Fibroblast of lung (primary cell): ENCODE results near the gene BABAM2. TPM values are rescaled to one million over a fixed set of nuclear protein-coding genes. Genes with fewer than 3 reads are reported as not detected.
"Not testable (repeated sequence)": the region's sequence is repeated elsewhere in the genome, so short reads cannot be mapped to it uniquely, and the experiment has no call there.

Source experiments
- DNase-seq, 2 donors: peaks; one replicate each; pipeline versions ENCODE4 v3.0.0 to v3.0.0-alpha.2; 2010; ENCODE audit warnings: low read depth in 2 of 2
- H2AFZ ChIP-seq: 2 replicates; pipeline ENCODE4 v1.5.1; 2012; ENCODE audit warnings: low read length, control low read depth, inconsistent platforms
- H3K27ac ChIP-seq: 2 replicates; pipeline ENCODE4 v1.5.1; 2011; ENCODE audit warnings: low read length, control low read depth; ENCODE audit not compliant: insufficient read depth
- H3K27me3 ChIP-seq: 2 replicates; pipeline ENCODE4 v1.5.1; 2011; ENCODE audit warnings: mild to moderate bottlenecking, low read length; ENCODE audit not compliant: control insufficient read depth, insufficient read depth
- H3K36me3 ChIP-seq: 2 replicates; pipeline ENCODE4 v1.5.1; 2011; ENCODE audit warnings: low read length; ENCODE audit not compliant: control insufficient read depth, insufficient read depth
- H3K4me1 ChIP-seq: 2 replicates; pipeline ENCODE4 v1.5.1; 2011; ENCODE audit warnings: low read length; ENCODE audit not compliant: control insufficient read depth, insufficient read depth; ENCODE audit errors: extremely low read depth
- H3K4me2 ChIP-seq: 2 replicates; pipeline ENCODE4 v1.5.1; 2011; ENCODE audit warnings: low read length, control low read depth; ENCODE audit not compliant: insufficient read depth; ENCODE audit errors: extremely low read depth
- H3K4me3 ChIP-seq, 4 experiments: fragments of 200-600 bp in 1 of 4; sonication (generic) in 1 of 4; replicated peaks in 1 of 4; 2 replicates each; pipeline ENCODE4 v1.5.1; 2011 to 2016; ENCODE audit warnings: low read length in 4 of 4, low read depth in 3 of 4, mild to moderate bottlenecking in 3 of 4, control low read depth in 2 of 4, inconsistent platforms in 1 of 4, mixed read lengths in 1 of 4; ENCODE audit not compliant: insufficient read depth in 1 of 4; ENCODE audit errors: control extremely low read depth in 1 of 4
- H3K79me2 ChIP-seq: 2 replicates; pipeline ENCODE4 v1.5.1; 2012; ENCODE audit warnings: mild to moderate bottlenecking, low read length, inconsistent platforms; ENCODE audit not compliant: control insufficient read depth, insufficient read depth
- H3K9ac ChIP-seq: 2 replicates; pipeline ENCODE4 v1.5.1; 2011; ENCODE audit warnings: mild to moderate bottlenecking, low read length, control low read depth; ENCODE audit not compliant: insufficient read depth
- H3K9me3 ChIP-seq: 2 replicates; pipeline ENCODE4 v1.5.1; 2012; ENCODE audit warnings: low read depth, low read length; ENCODE audit not compliant: control insufficient read depth, insufficient read depth
- H4K20me1 ChIP-seq: 2 replicates; pipeline ENCODE4 v1.5.1; 2011; ENCODE audit warnings: low read length; ENCODE audit not compliant: control insufficient read depth, insufficient read depth; ENCODE audit errors: extremely low read depth
- EZH2 ChIP-seq: IDR thresholded peaks from 2 replicates; pipeline ENCODE4 v1.5.1; 2012; ENCODE audit warnings: low read length, control low read depth, mild to moderate bottlenecking; ENCODE audit errors: missing control alignments
- polyA plus RNA-seq, 2 donors: library from polyadenylated mRNA; depleted of rRNA in 1 of 2; stranded (reverse) in 1 of 2; unstranded in 1 of 2; fragments of >200 nt; gene quantifications; 2 replicates each; pipeline ENCODE4 v1.2.1, GENCODE V29; 2011 to 2012; ENCODE audit warnings: missing spikeins in 1 of 2
- total RNA-seq: library from RNA; depleted of rRNA; stranded (reverse); fragments of >200 nt; gene quantifications from 2 replicates; pipeline ENCODE4 v1.2.1, GENCODE V29; 2014
- TF ChIP-seq, protein P1 (sequence below), 2 donors: IDR thresholded peaks in 1 of 2; conservative IDR thresholded peaks in 1 of 2; 1 replicate in 1 of 2; 2 replicates in 1 of 2; pipeline ENCODE4 v1.5.1; 2011 to 2012; ENCODE audit warnings: low read length in 2 of 2, control low read depth in 1 of 2, inconsistent platforms in 1 of 2, low read depth in 1 of 2, mild to moderate bottlenecking in 1 of 2

The BABAM2 gene
- total and polyA plus RNA-seq, 2 donors (not counting 1 experiment from before 2014, with no cell fraction given), result 25.6 to 33.4 TPM

GRCh38 chr2:28011322-28011737 lies 120.8 kb downstream of the BABAM2 start:
- no peak for DNase-seq

GRCh38 chr2:28018474-28018873 lies 127.9 kb downstream of the BABAM2 start:
- not testable (repeated sequence) for H4K20me1 ChIP-seq, H3K9me3 ChIP-seq, H3K27me3 ChIP-seq, H3K4me3 ChIP-seq, H3K9ac ChIP-seq, H2AFZ ChIP-seq, H3K79me2 ChIP-seq, H3K36me3 ChIP-seq, H3K27ac ChIP-seq, H3K4me2 ChIP-seq, DNase-seq, H3K4me1 ChIP-seq

More at GRCh38 chr2:28011322-28011737, 120.8 kb downstream of the BABAM2 start:
- Histone ChIP-seq H3K4me3 (no peak overlapping the region), H3K79me2 (no peaks in the 10 kb centered on the region), H3K4me1 (no peaks in the 10 kb centered on the region), H3K36me3 (no peaks in the 10 kb centered on the region), H3K9me3 (no peaks in the 10 kb centered on the region), H2AFZ (no peak overlapping the region), H3K9ac (no peak overlapping the region), H4K20me1 (no peaks in the 10 kb centered on the region), H3K27me3 (no peaks in the 10 kb centered on the region), H3K4me2 (no peak overlapping the region), H3K27ac (no peak overlapping the region)
- TF ChIP-seq, protein P1, sequence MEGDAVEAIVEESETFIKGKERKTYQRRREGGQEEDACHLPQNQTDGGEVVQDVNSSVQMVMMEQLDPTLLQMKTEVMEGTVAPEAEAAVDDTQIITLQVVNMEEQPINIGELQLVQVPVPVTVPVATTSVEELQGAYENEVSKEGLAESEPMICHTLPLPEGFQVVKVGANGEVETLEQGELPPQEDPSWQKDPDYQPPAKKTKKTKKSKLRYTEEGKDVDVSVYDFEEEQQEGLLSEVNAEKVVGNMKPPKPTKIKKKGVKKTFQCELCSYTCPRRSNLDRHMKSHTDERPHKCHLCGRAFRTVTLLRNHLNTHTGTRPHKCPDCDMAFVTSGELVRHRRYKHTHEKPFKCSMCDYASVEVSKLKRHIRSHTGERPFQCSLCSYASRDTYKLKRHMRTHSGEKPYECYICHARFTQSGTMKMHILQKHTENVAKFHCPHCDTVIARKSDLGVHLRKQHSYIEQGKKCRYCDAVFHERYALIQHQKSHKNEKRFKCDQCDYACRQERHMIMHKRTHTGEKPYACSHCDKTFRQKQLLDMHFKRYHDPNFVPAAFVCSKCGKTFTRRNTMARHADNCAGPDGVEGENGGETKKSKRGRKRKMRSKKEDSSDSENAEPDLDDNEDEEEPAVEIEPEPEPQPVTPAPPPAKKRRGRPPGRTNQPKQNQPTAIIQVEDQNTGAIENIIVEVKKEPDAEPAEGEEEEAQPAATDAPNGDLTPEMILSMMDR (conservative IDR thresholded peaks at IDR 0.05 in 1 of 2, IDR thresholded peaks at IDR 0.05 in 1 of 2; ENCODE audit: low read depth in 1 of 2, low read length in 2 of 2), result no peak
- no peak for TF ChIP-seq EZH2

GRCh38 chr2:28019521-28019920 lies 129.0 kb downstream of the BABAM2 start:
- H3K9me3 ChIP-seq, H3K4me3 ChIP-seq, H3K27ac ChIP-seq, H2AFZ ChIP-seq, H3K79me2 ChIP-seq, H3K4me1 ChIP-seq, H3K36me3 ChIP-seq, H3K27me3 ChIP-seq, H4K20me1 ChIP-seq, H3K4me2 ChIP-seq, H3K9ac ChIP-seq, DNase-seq: not testable (repeated sequence)

DNA sequence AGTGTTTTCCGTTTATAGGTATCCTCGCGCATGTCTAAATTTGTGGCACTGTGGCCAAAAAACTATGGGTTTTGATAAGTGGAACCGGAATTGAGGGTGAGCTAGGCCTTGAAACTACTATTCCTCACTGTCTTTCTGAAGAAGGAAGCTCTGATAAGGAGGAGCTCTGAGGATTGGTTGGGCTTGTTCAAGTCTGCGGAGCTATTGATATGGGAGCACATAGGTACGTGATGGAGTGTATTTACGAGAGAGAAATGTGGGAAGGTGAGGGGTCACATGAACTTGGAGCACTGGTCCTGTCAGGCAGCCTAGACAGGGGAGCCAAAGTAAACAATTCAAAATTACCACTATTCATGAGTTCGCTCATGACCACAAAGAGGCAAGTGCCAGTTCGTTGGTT lies 131.4 kb downstream of the BABAM2 start:
- H3K9ac ChIP-seq, result no peak overlapping the region
- H3K4me2 ChIP-seq, result no peak overlapping the region
- no peaks in the 10 kb centered on the region for H4K20me1 ChIP-seq
- H3K4me1 ChIP-seq, result no peaks in the 10 kb centered on the region
- H3K27me3 ChIP-seq, result no peaks in the 10 kb centered on the region
- H3K27ac ChIP-seq, result no peak overlapping the region
- H2AFZ ChIP-seq, result no peak overlapping the region
- H3K36me3 ChIP-seq, result no peaks in the 10 kb centered on the region
- TF ChIP-seq, protein P1 (conservative IDR thresholded peaks at IDR 0.05 in 1 of 2, IDR thresholded peaks at IDR 0.05 in 1 of 2; ENCODE audit: low read depth in 1 of 2, low read length in 2 of 2), result no peak
- TF ChIP-seq EZH2, result no peak
- no peak for DNase-seq
- no peaks in the 10 kb centered on the region for H3K9me3 ChIP-seq
- no peak overlapping the region for H3K4me3 ChIP-seq
- H3K79me2 ChIP-seq, result no peaks in the 10 kb centered on the region
